IPS-NIHi11 (cell line): ENCODE data around the gene CNMD.
"Not testable (repeated sequence)": the region's sequence is repeated elsewhere in the genome, so short reads cannot be mapped to it uniquely, and the experiment has no call there.

Source experiments
- DNase-seq: peaks from one replicate; pipeline ENCODE4 v3.0.0; 2012; ENCODE audit warnings: mixed read lengths, low spot score

The CNMD gene

DNA sequence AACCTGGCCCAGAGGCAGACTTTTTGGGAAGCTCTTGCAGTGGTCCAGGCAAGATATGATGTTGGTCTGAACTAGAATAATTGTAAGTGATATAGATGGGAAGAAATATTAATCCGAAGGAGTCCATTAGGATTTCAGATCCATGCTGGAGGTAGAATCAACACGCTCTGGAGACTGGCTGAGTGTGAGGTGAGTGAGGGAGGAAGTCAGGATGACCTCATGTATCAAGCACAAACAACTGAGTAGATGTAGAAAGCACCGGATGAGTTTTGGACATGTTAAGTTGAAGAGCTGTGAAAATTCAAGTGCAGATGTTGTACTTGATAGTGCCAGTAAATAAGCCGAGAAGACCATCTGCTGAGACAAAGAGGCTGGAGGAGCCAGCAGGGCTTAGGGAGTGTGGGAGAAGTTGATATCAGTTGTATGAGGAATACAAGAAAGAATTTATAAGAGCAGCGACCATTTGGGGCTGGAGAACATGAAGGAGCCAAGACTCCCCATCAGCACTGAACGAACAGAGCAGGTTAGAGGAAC lies 5.3 kb upstream of the CNMD start:
- DNase-seq, result no peak

DNA sequence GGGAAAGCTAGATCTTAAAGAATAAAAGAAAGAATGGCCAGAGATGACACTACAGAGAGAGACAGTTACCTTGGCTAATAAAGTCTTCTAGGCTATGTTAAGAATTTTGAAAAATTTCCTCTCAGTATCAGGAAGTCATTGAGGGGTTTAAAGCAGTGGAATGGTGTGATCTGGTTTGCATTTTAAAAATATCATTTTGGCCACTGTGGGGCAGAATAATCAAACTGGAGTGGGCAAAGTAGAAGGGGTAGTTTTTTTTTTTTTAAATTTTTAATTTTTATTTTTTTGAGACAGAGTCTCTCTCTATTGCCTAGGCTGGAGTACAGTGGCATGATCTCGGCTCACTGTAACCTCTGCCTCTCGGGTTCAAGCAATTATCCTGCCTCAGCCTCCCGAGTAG lies 4.4 kb upstream of the CNMD start:
- DNase-seq, result no peak

DNA sequence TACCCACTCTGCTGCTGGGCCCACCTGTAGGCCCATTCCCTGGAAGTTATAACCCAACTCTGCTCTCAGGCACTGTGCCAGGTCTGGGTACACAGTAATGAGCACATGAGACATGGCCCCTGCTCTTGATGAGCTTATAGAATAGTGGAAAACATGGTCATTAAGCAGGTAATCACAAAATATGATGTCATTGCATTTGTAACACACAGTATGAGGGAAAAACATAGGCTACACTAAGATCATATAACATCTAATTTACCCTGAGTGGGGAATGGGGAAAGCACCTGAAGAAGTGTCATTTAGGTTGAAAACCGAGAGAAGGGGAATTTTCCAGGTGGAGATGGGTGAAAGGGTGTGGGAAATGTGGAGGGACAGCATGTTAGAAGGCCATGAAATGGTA lies 3.9 kb upstream of the CNMD start:
- no peak for DNase-seq

DNA sequence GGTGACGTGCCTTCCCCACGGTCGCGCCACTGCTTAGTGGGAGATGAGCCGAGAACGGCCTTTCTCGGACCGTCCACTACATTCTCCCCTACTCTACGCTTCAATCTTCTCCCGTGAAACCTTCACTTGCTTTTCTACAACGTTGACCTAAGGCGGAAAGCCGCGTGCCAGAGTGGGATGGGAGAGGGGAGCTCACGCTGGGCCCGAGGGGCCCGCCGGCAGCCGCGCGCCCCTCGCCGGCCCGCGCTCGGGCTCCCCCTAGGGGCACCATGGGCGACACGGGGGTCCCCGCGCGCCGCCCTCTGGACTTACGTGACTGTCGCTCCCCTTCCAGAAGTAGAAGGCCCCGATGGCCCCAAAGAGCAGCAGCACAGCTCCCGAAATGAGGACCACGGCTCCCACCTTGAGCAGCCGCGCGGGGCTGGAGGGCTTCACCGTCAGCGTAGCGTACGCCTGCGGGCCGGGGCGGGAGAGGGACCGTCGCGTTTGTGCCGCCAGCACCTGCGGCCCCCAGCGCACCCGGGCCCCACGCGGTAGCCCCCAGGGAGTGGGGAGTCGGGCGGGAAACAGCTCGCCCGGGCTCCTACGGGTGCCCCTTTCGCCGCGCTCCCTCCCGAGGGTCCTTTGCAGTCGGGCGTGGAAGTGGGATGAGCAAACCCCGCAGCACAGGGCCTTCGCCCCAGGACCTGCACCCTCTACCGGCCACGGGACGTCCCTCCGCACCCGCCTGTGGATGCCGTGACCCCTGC lies 727 bp downstream of the CNMD start:
- peak; percentile 80 for DNase-seq

DNA sequence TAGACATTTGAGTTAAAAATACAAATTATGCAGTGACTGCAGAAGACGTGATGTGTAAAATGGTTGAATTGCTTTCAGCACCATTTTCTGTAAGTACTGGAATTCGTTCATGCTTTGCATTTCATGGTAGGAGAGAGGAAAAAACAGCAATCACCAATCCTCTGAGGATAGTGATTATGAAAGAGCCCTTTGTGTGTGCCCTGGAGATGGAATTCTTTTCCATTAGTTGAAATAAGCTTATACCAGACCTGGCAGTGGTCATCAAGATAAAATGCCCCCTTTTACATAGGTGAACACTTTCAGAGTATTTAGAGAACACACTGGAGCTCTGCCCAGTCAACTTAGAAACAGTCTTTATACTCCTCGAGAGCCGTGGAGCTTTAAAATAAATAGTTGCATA lies 1.7 kb downstream of the CNMD start:
- DNase-seq, result no peak

DNA sequence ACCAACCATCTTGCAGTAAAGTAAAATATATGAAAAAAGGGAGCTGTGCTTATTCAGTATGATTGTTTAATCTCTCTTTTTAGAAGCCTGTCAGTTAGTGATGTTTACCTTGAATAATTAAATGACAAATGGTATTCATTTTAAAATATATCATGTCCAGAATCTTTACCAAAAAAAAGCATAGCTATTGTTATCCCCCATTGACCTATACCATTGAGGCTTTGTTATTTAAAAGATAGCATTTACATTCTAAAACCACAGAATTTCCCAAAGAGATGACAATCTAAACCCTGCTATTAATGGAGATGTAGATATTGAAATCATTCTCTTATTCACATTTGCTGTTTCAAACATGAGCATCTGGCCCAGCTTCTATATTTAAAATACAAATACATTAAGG lies 2.2 kb downstream of the CNMD start:
- DNase-seq, result no peak

DNA sequence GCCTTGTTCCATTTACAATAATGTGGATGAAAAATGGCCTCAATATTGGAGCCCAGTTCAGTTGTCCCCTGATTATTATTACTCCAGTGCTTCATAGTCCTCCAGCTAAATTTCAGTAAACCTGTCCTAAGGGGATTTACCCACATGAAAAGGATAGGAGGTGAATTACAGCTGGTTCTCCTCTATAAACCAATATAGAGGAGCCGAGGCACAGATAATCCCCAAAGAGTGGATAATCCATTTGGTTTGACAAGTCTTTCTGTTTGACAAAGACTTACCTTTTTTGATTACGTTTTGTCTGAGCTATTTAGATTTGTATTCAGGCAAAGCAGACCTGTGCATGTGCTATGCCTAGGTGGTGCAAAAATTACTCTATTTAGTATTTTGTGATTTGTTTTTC lies 2.7 kb downstream of the CNMD start:
- no peak for DNase-seq

DNA sequence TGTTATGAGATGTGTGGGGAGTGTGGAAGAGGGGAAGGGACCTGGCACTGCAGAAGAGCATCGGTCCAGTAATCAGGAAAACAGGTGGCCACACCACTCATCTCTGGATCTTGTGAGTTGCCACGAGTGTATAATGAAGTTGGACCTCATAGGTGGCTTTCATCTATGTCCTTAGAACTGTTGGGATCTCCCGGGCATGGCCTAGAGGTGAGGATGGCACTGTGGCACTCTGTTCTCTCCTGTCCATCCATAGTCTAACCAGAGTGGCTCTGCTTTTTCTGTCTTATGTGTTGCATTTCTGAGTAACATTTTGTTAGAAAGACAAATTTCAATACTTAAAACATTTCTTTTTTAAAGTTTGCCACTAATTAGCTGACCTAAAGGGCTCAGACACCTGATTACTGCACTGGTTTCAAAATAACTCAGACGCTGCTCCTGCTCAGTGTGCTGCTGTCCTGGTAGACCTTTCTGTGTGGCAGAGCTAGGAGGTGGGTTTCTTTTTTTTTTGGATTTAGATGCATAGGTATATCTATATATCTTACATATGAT lies 5.5 kb downstream of the CNMD start:
- no peak for DNase-seq

DNA sequence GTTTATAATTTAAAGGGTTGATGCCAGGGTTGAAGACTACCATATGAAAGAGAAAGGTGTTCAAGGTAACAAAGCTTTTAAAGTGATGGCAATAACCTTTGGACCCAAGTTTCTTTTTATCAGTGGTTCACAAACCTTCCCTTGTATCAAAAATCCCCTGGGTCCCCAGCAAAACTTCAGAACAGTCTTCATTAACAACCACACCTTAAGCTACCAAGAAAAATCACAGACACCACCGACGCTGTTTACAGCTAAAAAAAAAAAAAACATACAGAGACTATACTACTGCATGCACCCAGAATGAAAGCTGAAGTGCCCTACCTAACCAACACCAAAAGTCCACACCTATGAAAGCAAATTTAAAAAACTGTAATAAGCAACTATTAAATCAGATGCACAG lies 13.4 kb downstream of the CNMD start:
- DNase-seq, result no peak

DNA sequence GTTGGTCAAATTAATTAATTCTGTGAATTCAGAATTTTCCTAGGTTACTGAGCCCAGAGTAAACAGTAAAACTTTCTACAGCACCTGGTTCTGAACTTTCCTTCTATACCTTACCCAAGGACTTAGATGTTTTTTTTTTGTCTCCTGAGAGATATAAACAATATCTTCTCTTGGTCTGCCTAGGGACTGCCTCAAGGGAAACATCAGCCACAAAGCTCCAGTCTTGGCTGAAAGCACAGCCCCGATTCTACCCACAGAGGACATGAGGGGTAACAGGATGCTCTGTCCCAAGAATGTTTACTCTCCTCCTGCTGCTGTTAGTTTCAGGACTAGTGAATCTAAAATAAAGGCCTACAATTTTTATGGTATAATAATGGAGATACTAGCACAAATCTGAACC lies 14.3 kb downstream of the CNMD start:
- DNase-seq, result no peak

DNA sequence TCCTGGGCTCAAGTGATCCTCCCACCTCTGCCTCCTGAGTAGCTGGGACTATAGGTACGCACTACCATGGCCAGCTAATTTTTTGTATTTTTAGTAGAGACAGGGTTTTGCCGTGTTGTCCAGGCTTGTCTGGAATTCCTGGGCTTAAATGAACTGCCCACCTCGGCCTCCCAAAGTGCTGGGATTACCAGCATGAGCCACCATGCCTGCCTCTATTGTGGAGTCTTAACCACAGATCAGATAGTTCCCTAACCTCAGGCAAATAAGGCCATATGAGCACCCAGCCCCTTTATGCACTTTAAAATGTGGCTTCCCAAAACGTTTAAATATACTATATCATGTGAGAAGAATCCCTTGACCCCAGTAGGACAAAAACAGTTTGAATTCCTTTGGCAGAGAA lies 16.4 kb downstream of the CNMD start:
- DNase-seq, result no peak

DNA sequence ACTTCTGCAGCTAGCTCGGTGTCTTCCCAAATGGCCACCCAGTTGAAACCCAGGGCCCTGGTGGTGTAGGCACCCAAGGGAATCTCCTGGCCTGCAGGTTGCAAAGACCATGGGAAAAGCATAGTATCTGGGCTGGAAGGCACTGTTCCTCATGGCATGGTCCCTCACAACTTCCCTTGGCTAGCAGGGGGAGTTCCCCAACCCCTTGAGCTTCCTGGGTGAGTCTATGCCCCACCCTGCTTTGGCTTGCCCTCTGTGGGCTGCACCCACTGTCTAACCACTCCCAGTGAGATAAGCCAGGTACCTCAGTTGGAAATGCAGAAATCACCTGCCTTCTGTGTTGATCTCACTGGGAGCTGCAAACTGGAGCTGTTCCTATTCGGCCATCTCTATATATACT lies 18.3 kb downstream of the CNMD start:
- not testable (repeated sequence) for DNase-seq

DNA sequence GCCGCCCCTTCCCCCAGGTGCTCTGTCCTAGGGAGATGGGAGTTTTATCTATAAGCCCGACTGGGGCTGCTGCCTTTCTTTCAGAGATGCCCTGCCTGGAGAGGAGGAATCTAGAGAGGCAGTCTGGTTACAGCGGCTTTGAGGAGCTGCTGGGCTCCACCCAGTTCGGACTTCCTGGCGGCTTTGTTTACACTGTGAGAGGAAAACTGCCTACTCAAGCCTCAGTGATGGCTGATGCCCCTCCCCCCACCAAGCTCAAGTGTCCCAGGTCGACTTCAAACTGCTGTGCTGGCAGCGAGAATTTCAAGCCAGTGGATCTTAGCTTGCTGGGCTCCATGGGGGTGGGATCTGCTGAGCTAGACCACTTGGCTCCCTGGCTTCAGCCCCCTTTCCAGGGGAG lies 18.7 kb downstream of the CNMD start:
- DNase-seq, result not testable (repeated sequence)

DNA sequence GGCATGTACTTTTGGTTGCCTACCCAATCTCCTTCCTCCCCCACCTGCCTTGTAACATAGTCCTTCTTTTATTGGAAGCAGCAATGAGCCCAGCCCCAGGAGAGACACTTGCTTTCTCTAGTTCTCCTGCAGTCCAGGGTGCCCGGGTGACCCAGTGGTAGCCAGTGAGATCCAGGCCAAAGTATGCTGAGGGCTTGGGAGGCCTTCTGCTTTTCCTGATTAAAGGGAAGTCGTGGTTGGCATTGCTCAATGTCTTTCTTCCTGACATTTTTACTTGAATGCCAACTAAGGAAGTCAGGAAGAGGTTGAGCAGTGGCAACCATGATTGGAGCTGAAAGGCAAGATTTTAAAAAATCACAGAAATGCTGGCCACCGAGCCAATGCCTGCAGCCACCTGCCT lies 25.7 kb downstream of the CNMD start:
- no peak for DNase-seq

DNA sequence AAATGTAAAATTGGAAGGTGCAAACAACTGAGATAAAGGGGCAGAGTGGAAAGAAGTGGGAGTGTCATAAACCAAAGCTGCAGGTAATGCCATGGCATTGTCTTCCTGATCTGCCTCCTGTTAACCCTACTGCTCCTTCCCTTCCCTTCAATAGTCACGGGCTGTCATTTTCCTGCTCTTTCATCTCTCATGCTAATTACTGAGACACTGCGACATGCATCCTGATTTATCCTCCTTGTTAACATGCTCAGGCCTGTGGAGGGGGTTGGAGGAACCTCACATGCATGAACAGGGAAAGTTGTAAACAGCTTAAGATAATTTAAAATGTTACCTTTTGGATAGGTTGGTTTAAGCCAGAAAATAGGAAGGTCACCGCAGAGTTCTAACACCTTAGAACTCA lies 27.2 kb downstream of the CNMD start:
- no peak for DNase-seq

DNA sequence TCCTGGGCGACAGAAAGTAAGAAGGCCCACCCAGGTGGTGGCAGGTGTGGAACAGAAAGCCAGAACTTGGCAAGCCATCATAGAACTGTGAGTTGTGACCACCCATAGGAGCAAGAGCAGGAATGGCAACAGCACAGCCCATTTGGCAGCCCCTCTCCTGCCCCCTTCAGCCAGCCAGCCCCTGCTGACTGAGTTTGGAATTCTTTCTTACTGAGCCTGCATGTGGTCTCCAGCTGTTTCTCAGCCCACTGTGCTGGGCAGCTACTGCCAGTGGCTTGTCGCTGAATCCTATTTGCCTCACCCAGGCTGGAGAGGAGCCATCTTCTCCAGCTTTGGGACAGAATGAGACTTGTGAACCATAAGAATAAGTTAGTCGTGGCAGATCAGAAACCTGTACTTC lies 28.3 kb downstream of the CNMD start:
- DNase-seq, result peak; percentile 50

DNA sequence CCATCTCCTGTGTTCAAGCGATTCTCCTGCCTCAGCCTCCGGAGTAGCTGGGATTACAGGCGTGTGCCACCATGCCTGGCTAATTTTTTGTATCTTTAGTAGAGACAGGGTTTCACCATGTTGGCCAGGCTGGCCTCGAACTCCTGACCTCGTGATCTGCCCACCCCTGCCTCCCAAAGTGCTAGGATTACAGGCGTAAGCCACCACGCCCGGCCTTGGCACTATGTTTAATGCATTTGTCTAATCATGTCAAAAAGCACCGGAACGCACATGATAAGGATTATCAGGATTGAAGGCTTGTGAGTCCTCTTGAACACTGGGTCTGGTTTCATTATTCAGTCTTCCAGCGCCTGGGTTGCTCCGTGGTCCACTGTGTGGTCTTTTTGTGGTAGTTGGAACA lies 31.4 kb downstream of the CNMD start:
- not testable (repeated sequence) for DNase-seq

DNA sequence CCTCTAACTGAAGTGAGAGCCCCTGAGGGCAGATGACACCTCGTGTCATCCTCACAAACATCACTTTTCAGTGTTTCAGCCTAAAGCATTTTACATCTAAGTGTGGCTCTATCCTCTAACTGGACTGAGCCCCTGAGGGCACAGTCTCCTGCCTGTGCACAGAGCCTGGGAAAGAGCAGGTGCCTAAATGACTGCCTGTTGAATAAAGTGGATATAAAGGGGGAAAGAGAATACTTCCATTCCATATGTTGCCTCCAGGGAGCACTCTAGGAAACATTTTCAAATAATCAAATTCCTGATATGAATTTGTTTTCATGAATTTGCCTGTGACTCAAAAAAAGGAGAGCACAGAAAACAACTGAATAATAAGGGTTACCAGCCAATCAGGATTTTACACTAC lies 32.2 kb downstream of the CNMD start:
- DNase-seq, result peak; percentile 20

DNA sequence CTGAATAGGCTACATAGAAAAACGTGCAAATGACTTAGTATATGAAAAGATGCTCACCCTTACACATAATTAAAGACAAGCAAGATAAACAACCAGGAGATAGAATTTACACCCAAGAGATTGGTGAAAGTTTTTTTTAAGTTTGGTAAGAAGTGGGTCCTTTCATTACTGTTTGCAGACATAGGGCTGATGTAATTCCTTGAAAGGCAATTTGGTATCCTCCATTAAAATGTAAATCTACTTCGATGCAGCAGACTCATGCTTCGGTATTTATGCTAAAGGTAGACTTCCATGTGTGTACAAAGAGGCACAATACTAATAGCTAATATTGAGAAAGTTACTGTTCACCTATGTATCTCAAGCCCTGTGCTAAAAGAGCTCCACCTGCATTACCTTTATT lies 33.5 kb downstream of the CNMD start:
- DNase-seq, result no peak

DNA sequence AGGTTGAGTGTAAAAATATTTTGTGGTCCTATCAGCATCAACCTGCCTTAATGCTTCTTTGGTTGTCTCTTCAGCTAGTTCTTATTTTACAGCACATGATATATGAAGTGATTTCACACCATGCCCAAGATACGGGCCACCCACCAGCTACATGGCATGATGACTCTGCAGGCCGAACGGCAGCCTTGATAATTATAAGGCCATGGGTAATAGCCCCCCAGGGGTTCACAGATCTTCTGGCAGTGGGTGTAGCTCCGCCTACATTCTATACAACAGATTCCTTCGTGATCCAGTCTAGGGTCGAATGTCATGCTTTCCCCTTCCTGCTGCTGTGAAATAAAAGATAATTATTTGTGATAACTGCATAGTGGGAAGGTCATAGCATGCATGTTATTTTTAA lies 36.1 kb downstream of the CNMD start:
- no peak for DNase-seq

DNA sequence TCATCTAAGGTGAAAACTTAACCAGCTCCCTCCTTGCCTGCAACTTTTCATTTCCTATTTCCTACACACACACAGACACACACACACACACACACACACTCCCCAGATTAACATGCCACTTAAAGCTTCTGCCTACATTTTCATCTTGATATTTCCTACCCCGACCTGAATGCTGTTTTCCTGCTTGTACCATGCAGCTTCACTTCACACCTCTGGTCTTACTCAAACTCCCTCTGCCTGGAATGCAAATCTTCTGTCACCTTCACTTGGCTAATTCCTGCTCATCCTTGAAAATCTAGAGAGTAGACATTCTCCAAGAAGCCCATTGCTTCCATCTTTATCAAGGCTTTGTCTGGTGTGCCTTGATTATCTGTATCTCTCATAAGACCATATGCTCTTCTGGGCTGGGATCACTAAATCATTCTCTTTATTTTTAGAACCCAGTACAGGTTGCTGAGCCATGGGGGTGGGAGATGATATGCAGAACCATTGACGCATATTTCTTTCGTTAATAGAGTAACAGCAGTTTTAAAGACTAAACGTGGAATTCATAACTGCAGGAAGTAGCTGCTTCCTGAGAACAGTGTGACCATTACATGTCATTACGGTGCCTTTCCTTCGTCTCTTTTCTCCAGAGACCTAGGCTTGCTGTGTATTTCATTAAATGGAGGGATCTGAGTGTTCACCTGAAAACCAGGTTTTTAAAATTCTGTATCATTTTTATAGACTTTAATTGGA lies 37.7 kb downstream of the CNMD start:
- no peak for DNase-seq

DNA sequence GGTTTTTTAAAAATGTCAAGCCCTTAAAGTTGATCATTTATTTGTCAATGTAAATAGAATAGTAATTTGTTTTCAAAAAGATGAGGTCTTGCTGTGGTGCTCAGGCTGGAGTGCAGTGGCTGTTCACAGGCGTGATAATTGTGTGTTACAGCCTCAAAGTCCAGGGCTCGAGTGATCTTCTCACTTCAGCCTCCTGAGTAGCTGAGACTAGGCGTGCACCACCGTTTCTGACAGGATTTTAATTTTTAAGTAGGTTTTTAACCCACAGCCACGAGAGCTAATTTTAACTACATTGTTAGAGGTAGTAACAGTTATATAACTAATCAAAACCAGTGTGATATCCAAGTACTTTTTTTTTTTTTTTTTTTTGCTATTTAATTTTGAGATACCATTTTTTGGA lies 43.1 kb downstream of the CNMD start:
- no peak for DNase-seq

DNA sequence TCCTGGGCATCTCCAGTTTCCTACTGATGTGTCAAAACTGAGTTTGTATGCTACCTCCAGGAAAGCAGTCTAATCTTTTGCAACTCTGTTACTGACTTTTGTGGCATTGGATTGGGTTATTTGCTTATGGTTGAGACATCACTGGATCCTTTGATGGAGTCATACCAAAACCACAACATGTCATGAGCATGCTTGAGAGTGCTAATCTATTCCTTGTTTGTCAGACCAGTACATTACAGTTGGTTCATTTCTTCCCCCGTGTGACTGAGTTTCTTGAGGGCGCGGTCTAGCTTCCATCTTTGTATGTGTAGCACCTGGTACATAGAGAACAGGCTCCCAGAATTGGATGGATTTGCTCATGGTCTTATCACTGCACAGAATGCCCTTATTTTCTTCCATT lies 43.8 kb downstream of the CNMD start:
- DNase-seq, result no peak
